Activated CD4-positive, alpha-beta T cell treated with anti-CD3 and anti-CD28 coated beads for 36 hours (primary cell): Measurements from ENCODE around the gene GPR89A. TPM values are rescaled to one million over a fixed set of nuclear protein-coding genes. Genes with fewer than 3 reads are reported as not detected.
"Not testable (repeated sequence)": the region's sequence is repeated elsewhere in the genome, so short reads cannot be mapped to it uniquely, and the experiment has no call there.

Source experiments
- ATAC-seq: fragments of 200-7000 bp; cut with Tn5 transposase; one replicate; pipeline ENCODE4 v1.10.0; 2021; ENCODE audit warnings: mild to moderate bottlenecking, moderate library complexity
- CTCF ChIA-PET: fragments of 350-600 bp; sonication (Branson Sonifier 250); formaldehyde crosslinking; loops from one replicate; lab custom pipeline; 2021; ENCODE audit warnings: antibody characterized with exemption; lab: Charles Lee
- POLR2A ChIA-PET: fragments of 350-600 bp; sonication (Branson Sonifier 250); formaldehyde crosslinking; loops from one replicate; lab custom pipeline; 2021; ENCODE audit warnings: antibody characterized with exemption, inconsistent platforms; lab: Charles Lee
- DNase-seq: peaks from one replicate; pipeline ENCODE4 v3.0.0-alpha.2; 2020
- H3K27ac Mint-ChIP-seq: one replicate; pipeline ENCODE4 v1.8.0; 2021; ENCODE audit warnings: mixed read lengths
- H3K27me3 Mint-ChIP-seq: one replicate; pipeline ENCODE4 v1.8.0; 2021; ENCODE audit warnings: mixed read lengths
- H3K36me3 Mint-ChIP-seq: one replicate; pipeline ENCODE4 v1.8.0; 2021; ENCODE audit warnings: low read depth, mixed read lengths
- H3K4me1 Mint-ChIP-seq: one replicate; pipeline ENCODE4 v1.8.0; 2021; ENCODE audit warnings: mixed read lengths
- H3K4me3 Mint-ChIP-seq: one replicate; pipeline ENCODE4 v1.8.0; 2021; ENCODE audit warnings: mild to moderate bottlenecking, moderate library complexity, mixed read lengths
- H3K9me3 Mint-ChIP-seq: one replicate; pipeline ENCODE4 v1.8.0; 2021; ENCODE audit warnings: low read depth, mixed read lengths
- intact Hi-C, 2 experiments: fragments of 100-400 bp; cut with DNase I in 1 of 2; cut with micrococcal nuclease in 1 of 2; formaldehyde crosslinking; loops; one replicate each; pipeline versions ENCODE4 v1.14.2 to v1.15.1; 2022 to 2024; cut with DNase I, micrococcal nuclease
- total RNA-seq, 2 experiments: library from RNA; stranded (reverse); gene quantifications; one replicate each; pipeline ENCODE4 v1.2.3, GENCODE V29; 2021

Gene GPR89A
- total RNA-seq, 2 experiments from 2014 or later: 17.3 to 21.0 TPM

DNA sequence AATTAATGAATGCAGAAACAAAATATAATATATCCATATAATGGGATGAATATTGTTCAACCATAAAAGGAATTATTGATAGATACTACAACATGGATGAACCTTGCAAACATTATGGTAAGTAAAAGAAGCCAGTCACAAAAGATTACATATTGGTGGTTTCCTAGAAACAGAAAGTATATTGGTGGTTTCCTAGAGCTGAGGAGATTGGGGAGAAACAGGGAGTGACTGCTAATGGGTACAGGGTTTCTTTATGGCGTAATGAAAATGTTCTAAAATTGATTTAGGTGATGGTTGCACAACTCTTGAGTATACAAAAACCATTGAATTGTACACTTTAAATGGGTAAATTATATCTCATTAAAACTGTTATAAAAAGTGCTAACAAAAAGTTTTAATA is 14.4 kb downstream of the GPR89A start:
- H3K27ac Mint-ChIP-seq, H3K9me3 Mint-ChIP-seq, H3K4me3 Mint-ChIP-seq, DNase-seq, H3K4me1 Mint-ChIP-seq, H3K27me3 Mint-ChIP-seq, CTCF ChIA-PET, intact Hi-C loops, POLR2A ChIA-PET, H3K36me3 Mint-ChIP-seq: not testable (repeated sequence)
- peak; percentile 30 for ATAC-seq

DNA sequence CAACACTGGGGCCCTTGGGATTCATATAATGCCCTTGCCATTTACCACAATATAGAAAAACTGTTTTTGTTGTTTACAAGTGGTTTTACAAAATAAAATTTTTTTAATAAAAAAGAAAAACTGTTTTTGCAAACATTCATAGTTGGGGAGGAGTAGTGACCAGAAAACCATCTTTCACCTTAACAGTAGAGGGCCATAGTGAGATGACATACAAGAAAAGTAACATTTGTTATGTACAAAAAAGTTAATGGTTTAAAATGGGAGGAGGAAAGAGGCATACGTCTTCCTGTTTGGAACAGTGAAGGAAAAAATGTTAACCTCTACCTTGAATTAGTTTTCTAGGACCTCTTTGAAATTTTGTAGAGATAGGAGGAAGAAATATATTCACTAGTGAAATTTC is 28.4 kb downstream of the GPR89A start:
- DNase-seq, H3K9me3 Mint-ChIP-seq, POLR2A ChIA-PET, H3K27me3 Mint-ChIP-seq, H3K4me3 Mint-ChIP-seq, intact Hi-C loops, H3K27ac Mint-ChIP-seq, H3K36me3 Mint-ChIP-seq, CTCF ChIA-PET, H3K4me1 Mint-ChIP-seq, ATAC-seq: not testable (repeated sequence)

GRCh38 chr1:145641886-145642285 is 34.1 kb downstream of the GPR89A start:
- ATAC-seq: peak; percentile 52
- POLR2A ChIA-PET: not testable (repeated sequence)

DNA sequence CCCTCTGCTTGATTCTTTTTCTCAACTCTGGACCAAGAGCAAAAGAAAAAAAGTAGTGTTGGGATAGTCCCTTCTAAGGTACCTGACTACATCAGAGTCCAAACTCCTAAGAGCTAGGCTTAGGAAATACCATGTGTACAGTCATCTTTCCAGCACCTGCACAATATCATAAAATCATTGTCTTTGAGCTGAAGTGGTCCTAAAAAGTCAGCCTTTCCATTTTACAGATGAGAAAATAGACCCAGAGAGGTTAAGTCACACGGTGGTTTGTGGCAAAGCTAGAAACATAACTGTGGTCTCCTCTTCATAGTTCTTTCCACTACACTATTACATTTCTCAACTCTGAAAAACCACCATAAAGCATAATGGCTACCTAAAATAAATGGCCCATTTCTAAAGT is 36.2 kb downstream of the GPR89A start:
- H3K36me3 Mint-ChIP-seq, CTCF ChIA-PET, H3K4me3 Mint-ChIP-seq, DNase-seq, intact Hi-C loops, H3K4me1 Mint-ChIP-seq, H3K9me3 Mint-ChIP-seq, H3K27ac Mint-ChIP-seq, H3K27me3 Mint-ChIP-seq, POLR2A ChIA-PET: not testable (repeated sequence)
- ATAC-seq: peak; percentile 84

More at GRCh38 chr1:145641886-145642285, 34.1 kb downstream of the GPR89A start:
- intact Hi-C loops, DNase-seq, H3K36me3 Mint-ChIP-seq, CTCF ChIA-PET, H3K4me1 Mint-ChIP-seq, H3K27ac Mint-ChIP-seq, H3K9me3 Mint-ChIP-seq, H3K4me3 Mint-ChIP-seq, H3K27me3 Mint-ChIP-seq: not testable (repeated sequence)

GRCh38 chr1:145656245-145656943 is 48.6 kb downstream of the GPR89A start:
- H3K4me1 Mint-ChIP-seq, H3K4me3 Mint-ChIP-seq, H3K27me3 Mint-ChIP-seq, H3K27ac Mint-ChIP-seq, CTCF ChIA-PET, H3K9me3 Mint-ChIP-seq, intact Hi-C loops, POLR2A ChIA-PET: not testable (repeated sequence)
- DNase-seq (peak; percentile 16), ATAC-seq (peak; percentile 26)
- H3K36me3 Mint-ChIP-seq: peaks cover 14% of the 10 kb centered on the region

DNA sequence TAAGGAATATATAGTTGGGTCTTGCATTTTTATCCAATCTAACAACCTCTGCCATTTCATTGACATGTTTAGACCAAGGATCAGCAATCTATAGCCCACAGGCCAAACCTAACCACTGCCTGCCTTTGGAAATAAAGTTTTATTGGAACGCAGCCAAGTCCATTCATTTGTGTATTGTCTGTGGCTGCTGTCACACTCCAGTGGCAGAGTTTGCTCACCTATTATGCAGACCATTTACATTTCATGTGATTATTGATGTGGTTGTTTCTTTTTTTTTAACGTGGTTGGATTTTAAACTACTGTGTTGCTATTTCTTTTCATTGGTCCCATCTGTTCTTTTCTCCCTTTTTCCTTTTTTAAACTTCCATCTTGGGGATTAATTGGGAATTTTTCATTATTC is 54.7 kb downstream of the GPR89A start:
- CTCF ChIA-PET, H3K4me3 Mint-ChIP-seq, H3K27ac Mint-ChIP-seq, H3K9me3 Mint-ChIP-seq, POLR2A ChIA-PET, H3K27me3 Mint-ChIP-seq, intact Hi-C loops, H3K4me1 Mint-ChIP-seq: not testable (repeated sequence)
- peaks cover 11% of the 10 kb centered on the region for H3K36me3 Mint-ChIP-seq
- ATAC-seq (peak; percentile 60), DNase-seq (peak; percentile 10)

DNA sequence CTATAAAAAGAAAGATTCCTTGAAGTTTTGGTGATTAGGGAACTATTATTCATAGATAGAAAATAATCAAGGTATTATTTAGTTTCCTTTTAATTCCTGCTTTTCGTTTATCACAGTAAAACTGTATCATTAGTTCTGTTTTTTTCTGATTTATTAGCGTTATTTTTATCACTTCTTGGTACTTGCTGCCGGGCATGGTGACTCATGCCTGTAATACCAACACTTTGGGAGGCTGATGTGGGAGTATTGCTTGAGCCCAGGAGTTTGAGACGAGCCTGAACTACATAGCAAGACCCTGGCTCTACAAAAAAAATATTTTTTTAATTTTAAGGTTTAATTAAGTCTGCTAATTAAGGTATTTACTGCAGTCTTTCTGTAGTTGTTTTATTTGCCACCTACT is 57.2 kb downstream of the GPR89A start:
- H3K27ac Mint-ChIP-seq, H3K4me1 Mint-ChIP-seq, H3K4me3 Mint-ChIP-seq, H3K36me3 Mint-ChIP-seq, CTCF ChIA-PET, H3K9me3 Mint-ChIP-seq, ATAC-seq, intact Hi-C loops, DNase-seq, POLR2A ChIA-PET, H3K27me3 Mint-ChIP-seq: not testable (repeated sequence)

DNA sequence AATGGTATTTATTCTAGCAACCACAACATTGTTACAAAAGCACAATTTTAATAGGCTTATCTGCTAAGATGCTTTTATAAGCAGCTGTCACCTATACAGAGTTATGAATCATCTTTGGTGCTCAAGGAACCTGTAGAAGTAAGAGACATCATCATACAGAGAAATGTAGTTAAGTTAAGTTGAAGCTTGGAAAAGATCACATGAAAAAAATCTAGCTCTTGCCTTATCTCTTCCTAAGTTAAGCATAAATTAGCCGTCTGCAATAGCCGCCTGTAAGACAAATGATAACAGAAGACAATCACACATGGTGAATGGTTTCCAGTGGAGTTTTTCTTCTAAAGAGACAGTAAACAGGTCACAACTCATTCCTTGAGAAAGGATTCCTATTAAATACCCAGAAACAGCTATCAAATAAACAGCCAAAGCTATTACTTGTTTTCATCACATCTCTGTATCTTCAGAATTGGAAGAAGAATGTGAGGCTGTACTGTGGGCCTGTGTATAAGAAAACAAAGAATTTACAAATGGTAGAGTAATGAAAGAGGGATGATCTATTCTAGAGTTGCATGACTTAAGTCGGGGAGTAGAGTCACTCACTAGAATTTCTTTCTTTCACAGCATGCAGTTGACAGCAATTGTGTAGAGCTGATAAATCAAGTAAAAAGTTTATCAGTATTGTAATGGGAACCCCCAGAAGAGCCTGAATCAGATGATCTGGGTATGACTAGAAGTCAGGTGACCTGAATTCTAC is 63.4 kb downstream of the GPR89A start:
- POLR2A ChIA-PET, H3K9me3 Mint-ChIP-seq, H3K27ac Mint-ChIP-seq, H3K27me3 Mint-ChIP-seq, CTCF ChIA-PET, H3K4me3 Mint-ChIP-seq, H3K4me1 Mint-ChIP-seq, H3K36me3 Mint-ChIP-seq, intact Hi-C loops, DNase-seq: not testable (repeated sequence)
- peak; percentile 38 for ATAC-seq

DNA sequence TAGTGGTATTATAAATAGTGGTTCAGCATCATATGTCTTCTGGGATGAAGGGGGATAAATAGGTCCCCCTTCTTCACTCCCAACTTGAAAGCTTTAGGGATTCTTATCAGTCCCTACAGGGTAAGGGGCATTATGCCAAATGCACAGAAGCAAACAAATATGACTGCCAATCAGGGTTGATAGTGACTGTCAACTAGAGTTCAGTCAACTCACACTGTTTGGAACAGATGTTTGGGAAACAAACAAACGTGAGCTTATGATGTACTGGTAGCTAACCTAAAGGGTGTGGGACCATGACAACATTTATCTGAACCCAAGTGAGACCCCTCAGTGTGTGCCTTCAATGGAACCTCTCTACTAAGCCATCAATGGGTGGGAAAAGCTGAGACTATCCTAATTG is 65.4 kb downstream of the GPR89A start:
- H3K9me3 Mint-ChIP-seq, POLR2A ChIA-PET, ATAC-seq, H3K27ac Mint-ChIP-seq, intact Hi-C loops, H3K4me1 Mint-ChIP-seq, H3K27me3 Mint-ChIP-seq, CTCF ChIA-PET, H3K4me3 Mint-ChIP-seq, H3K36me3 Mint-ChIP-seq, DNase-seq: not testable (repeated sequence)

GRCh38 chr1:145684858-145685257 is 77.1 kb downstream of the GPR89A start:
- CTCF ChIA-PET, ATAC-seq, H3K27ac Mint-ChIP-seq, POLR2A ChIA-PET, H3K27me3 Mint-ChIP-seq, H3K4me1 Mint-ChIP-seq, intact Hi-C loops, H3K36me3 Mint-ChIP-seq, H3K9me3 Mint-ChIP-seq, DNase-seq, H3K4me3 Mint-ChIP-seq: not testable (repeated sequence)

- POLR2A ChIA-PET, H3K36me3 Mint-ChIP-seq, H3K4me3 Mint-ChIP-seq, DNase-seq, CTCF ChIA-PET, H3K9me3 Mint-ChIP-seq, ATAC-seq, H3K27me3 Mint-ChIP-seq, intact Hi-C loops, H3K27ac Mint-ChIP-seq: not testable (repeated sequence)
- peaks cover 21% of the 10 kb centered on the region for H3K4me1 Mint-ChIP-seq
Measured at GRCh38 chr1:145686078-145686477, 78.3 kb downstream of the GPR89A start.

- Mint-ChIP-seq H3K4me1 (peaks cover 22% of the 10 kb centered on the region), H3K36me3 (no peaks in the 10 kb centered on the region), H3K4me3 (no peak overlapping the region), H3K27ac (no peak overlapping the region), H3K27me3 (no peaks in the 10 kb centered on the region), H3K9me3 (no peaks in the 10 kb centered on the region)
- POLR2A ChIA-PET: no interaction called here
- intact Hi-C loops: no loop called here
- CTCF ChIA-PET: no interaction called here
- ATAC-seq (no peak), DNase-seq (no peak)
Measured at GRCh38 chr1:145688328-145688727, 80.5 kb downstream of the GPR89A start.
